Endothelial cell (in vitro differentiated cells): ENCODE results near the gene KBTBD12. TPM values are rescaled to one million over a fixed set of nuclear protein-coding genes. Genes with fewer than 3 reads are reported as not detected.
A peak's percentile ranks its signal among the peaks of the same experiment; 100 is the strongest.

Source experiments
- DNase-seq: peaks from one replicate; pipeline ENCODE4 v3.0.0; 2021; ENCODE audit warnings: low spot score
- H3K27ac Mint-ChIP-seq: one replicate; pipeline ENCODE4 v1.8.0; 2021; ENCODE audit warnings: mixed read lengths, inconsistent platforms; ENCODE audit not compliant: unreplicated experiment
- H3K27me3 Mint-ChIP-seq: one replicate; pipeline ENCODE4 v1.8.0; 2021; ENCODE audit warnings: mild to moderate bottlenecking, moderate library complexity, mixed read lengths, inconsistent platforms; ENCODE audit not compliant: unreplicated experiment
- H3K36me3 Mint-ChIP-seq: one replicate; pipeline ENCODE4 v1.8.0; 2021; ENCODE audit warnings: mild to moderate bottlenecking, low read depth, mixed read lengths, inconsistent platforms; ENCODE audit not compliant: unreplicated experiment
- H3K4me1 Mint-ChIP-seq: one replicate; pipeline ENCODE4 v1.8.0; 2021; ENCODE audit warnings: mild to moderate bottlenecking, mixed read lengths, inconsistent platforms; ENCODE audit not compliant: unreplicated experiment
- H3K4me3 Mint-ChIP-seq: one replicate; pipeline ENCODE4 v1.8.0; 2021; ENCODE audit warnings: mild to moderate bottlenecking, mixed read lengths, inconsistent platforms; ENCODE audit not compliant: unreplicated experiment
- H3K9me3 Mint-ChIP-seq: one replicate; pipeline ENCODE4 v1.8.0; 2021; ENCODE audit warnings: mixed read lengths, inconsistent platforms; ENCODE audit not compliant: unreplicated experiment
- CTCF ChIP-seq: fragments of 200-600 bp; sonication (generic); IDR thresholded peaks from one replicate; pipeline ENCODE4 v1.5.0; 2021; ENCODE audit warnings: antibody characterized with exemption; ENCODE audit not compliant: unreplicated experiment
- total RNA-seq: library from RNA; stranded (reverse); fragmentation: NEBNext Ultra II Directional; extraction: Animal tissue kit (Norgen Biotek cat#: 25700); gene quantifications from one replicate; pipeline ENCODE4 v1.2.1, GENCODE V29; 2021; ENCODE audit not compliant: unreplicated experiment

KBTBD12 gene
- total RNA-seq, 1 donor from 2014 or later = 0.05 TPM

DNA sequence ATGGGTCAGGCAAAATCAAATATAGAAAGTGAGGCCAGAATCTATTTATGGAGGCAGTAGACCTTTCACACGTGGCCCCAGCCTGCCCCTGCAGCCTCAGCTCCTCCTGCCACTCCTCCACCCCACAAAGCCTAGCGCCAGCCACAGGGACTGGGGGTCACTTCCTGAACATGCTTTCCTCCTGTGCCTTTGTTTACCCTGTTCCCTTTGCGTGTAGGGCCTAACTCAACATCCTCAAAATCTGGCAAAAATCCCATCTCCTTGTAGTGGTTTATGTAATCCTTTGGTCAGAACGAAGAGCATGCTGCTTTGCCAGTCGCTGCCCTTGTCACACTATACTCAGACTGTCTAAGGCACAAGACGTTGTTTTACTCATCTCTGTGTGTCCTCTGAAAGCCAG is 39.6 kb downstream of the KBTBD12 start:
- TF ChIP-seq CTCF = no peak
- Mint-ChIP-seq H3K9me3 (no peaks in the 10 kb centered on the region), H3K4me1 (peaks cover 14% of the 10 kb centered on the region), H3K27me3 (no peaks in the 10 kb centered on the region), H3K36me3 (no peaks in the 10 kb centered on the region), H3K4me3 (no peak overlapping the region), H3K27ac (peak overlapping the region; percentile 14)
- no peak for DNase-seq

DNA sequence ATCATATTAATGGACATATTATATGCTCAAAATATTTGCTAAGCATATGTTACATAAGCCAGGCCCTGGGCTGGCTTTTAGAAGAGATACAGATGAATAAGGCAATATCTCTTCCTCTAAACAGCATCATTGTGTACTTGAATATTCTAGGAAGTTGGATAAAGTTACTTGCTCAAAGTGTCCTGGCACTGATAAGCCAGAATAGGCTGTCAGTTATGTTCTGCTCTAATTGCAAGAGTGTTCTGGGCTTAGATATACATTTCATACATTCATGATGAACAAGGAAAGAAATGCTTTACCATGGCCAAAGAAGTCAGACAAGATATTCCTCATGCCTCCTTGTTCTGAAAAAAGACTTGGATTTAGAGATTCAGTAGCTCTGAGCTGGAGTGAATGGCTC is 40.7 kb downstream of the KBTBD12 start:
- H3K9me3 Mint-ChIP-seq = no peaks in the 10 kb centered on the region
- H3K27me3 Mint-ChIP-seq = no peaks in the 10 kb centered on the region
- no peak for TF ChIP-seq CTCF
- H3K27ac Mint-ChIP-seq = no peak overlapping the region
- no peak overlapping the region for H3K4me3 Mint-ChIP-seq
- H3K4me1 Mint-ChIP-seq = peaks cover 14% of the 10 kb centered on the region
- no peaks in the 10 kb centered on the region for H3K36me3 Mint-ChIP-seq
- DNase-seq = no peak

GRCh38 chr3:127959041-127959440 is 44.0 kb downstream of the KBTBD12 start:
- H3K27ac Mint-ChIP-seq = no peak overlapping the region
- no peak overlapping the region for H3K4me3 Mint-ChIP-seq
- H3K27me3 Mint-ChIP-seq = no peaks in the 10 kb centered on the region
- H3K36me3 Mint-ChIP-seq = no peaks in the 10 kb centered on the region
- H3K4me1 Mint-ChIP-seq = peaks cover 3% of the 10 kb centered on the region
- TF ChIP-seq CTCF = no peak
- no peaks in the 10 kb centered on the region for H3K9me3 Mint-ChIP-seq
- no peak for DNase-seq

GRCh38 chr3:127959873-127960272 is 44.8 kb downstream of the KBTBD12 start:
- Mint-ChIP-seq H3K27me3 (no peaks in the 10 kb centered on the region), H3K4me3 (no peak overlapping the region), H3K4me1 (peaks cover under 1% of the 10 kb centered on the region), H3K27ac (no peak overlapping the region), H3K36me3 (no peaks in the 10 kb centered on the region), H3K9me3 (no peaks in the 10 kb centered on the region)
- DNase-seq = peak; percentile 44
- no peak for TF ChIP-seq CTCF

DNA sequence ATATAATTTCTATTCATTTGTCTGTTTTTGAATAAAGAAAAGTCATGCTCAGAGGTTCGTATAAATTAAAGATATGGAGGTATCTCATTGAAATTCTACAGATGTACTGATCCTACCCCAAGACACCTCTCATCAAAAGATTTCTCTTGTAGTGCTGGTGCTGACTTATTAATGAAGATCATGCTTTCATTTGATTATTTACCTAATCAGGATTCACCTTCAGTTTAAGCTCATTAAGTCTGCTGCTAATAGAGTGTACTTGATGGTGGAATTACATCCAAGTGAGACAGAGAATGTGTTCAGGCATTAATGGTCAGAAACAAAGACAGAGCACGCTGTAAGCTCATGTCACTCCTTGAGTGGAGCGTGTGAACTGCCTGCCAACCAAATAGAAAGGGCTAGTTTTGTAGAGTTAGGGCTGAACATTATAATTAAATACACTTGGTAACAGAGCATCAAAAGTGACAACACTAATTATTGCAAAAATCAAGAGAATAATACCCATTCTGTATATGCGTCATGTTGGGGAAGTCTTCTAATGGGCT is 45.5 kb downstream of the KBTBD12 start:
- no peaks in the 10 kb centered on the region for H3K27me3 Mint-ChIP-seq
- H3K27ac Mint-ChIP-seq = no peak overlapping the region
- no peak for TF ChIP-seq CTCF
- DNase-seq = no peak
- no peaks in the 10 kb centered on the region for H3K9me3 Mint-ChIP-seq
- no peak overlapping the region for H3K4me3 Mint-ChIP-seq
- no peaks in the 10 kb centered on the region for H3K36me3 Mint-ChIP-seq
- H3K4me1 Mint-ChIP-seq = peaks cover under 1% of the 10 kb centered on the region
